OCI-LY3 (cell line): ENCODE measurements around the gene ZBTB7C.
A peak's percentile ranks its signal among the peaks of the same experiment; 100 is the strongest.

Experiments
- EZH2phosphoT487 ChIP-seq: fragments of 200-600 bp; shearing (Covaris generic); IDR thresholded peaks from 2 replicates; pipeline ENCODE4 v1.6.1; 2018; ENCODE audit warnings: antibody characterized with exemption, mixed run types, low read depth
- TF ChIP-seq, protein P1 (sequence below): fragments of 200-600, 300-600 bp; sonication (generic); IDR thresholded peaks from 2 replicates; pipeline ENCODE4 v1.5.1; 2014; ENCODE audit warnings: antibody characterized with exemption, low read length, low read depth

DNA sequence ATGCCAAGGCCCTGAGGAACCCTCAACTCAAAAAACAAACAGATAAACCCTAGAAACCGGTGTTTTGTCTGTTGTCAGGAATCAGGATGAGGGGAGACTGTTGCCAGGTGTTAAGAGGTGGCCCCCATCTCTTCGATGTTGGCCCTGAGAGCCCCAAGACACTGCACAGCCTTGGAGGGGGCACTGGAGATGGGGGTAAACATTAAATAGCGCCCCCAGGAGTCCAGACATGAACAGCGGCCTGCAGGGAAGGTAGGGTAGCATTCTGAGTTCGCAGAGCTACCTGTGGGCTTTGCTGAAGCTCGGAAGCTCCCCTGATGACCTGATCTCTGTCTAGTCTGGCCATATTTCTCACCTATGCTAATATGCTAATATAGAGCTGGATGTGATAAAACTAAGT is 381.1 kb downstream of the ZBTB7C start:
- TF ChIP-seq, protein P1, sequence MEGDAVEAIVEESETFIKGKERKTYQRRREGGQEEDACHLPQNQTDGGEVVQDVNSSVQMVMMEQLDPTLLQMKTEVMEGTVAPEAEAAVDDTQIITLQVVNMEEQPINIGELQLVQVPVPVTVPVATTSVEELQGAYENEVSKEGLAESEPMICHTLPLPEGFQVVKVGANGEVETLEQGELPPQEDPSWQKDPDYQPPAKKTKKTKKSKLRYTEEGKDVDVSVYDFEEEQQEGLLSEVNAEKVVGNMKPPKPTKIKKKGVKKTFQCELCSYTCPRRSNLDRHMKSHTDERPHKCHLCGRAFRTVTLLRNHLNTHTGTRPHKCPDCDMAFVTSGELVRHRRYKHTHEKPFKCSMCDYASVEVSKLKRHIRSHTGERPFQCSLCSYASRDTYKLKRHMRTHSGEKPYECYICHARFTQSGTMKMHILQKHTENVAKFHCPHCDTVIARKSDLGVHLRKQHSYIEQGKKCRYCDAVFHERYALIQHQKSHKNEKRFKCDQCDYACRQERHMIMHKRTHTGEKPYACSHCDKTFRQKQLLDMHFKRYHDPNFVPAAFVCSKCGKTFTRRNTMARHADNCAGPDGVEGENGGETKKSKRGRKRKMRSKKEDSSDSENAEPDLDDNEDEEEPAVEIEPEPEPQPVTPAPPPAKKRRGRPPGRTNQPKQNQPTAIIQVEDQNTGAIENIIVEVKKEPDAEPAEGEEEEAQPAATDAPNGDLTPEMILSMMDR, result peak; percentile 46
- no peak for TF ChIP-seq EZH2phosphoT487
